ENCODE results near the gene RETREG3.
A peak's percentile ranks its signal among the peaks of the same experiment; 100 is the strongest.
"Not testable (repeated sequence)": the region's sequence is repeated elsewhere in the genome, so short reads cannot be mapped to it uniquely, and the experiment has no call there.

Gene RETREG3

GRCh38 chr17:42548070-42548837 is 60.9 kb downstream of the RETREG3 start:
- DNase-seq (ENCODE audit: low spot score) (peak; percentile 89), ATAC-seq (ENCODE audit: low read depth) (peak; percentile 86)
- H3K4me3 ChIP-seq (ENCODE audit: severe bottlenecking), result peak overlapping the region; percentile 27

DNA sequence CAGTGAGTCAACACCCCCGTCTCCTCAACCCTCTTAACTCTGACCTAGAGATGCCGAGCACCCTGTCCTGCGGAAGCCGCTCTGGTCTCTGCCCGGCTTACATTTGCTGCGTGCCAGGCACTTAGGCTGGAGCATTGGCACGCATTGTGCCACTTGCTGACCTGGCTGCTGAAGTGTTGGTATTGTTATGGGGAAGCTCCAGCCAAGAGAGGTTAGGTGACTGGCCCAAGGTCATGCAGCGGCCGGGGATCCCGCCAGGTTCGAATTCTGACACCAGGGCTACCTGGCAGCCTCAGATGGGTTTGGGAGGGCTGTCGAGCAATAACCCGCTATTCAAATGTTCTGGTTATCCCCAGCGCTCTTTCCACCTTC is 61.5 kb downstream of the RETREG3 start:
- Histone ChIP-seq H3K4me1 (ENCODE audit: insufficient read depth, poor library complexity, severe bottlenecking) (no peaks in the 10 kb centered on the region), H3K4me3 (ENCODE audit: severe bottlenecking) (no peak overlapping the region)
- no peak for ATAC-seq (ENCODE audit: low read depth)

More at GRCh38 chr17:42548070-42548837, 60.9 kb downstream of the RETREG3 start:
- H3K27me3 ChIP-seq (ENCODE audit: insufficient read depth, poor library complexity, severe bottlenecking), result no peaks in the 10 kb centered on the region
- no peaks in the 10 kb centered on the region for H3K9me3 ChIP-seq (ENCODE audit: severe bottlenecking)
- TF ChIP-seq, protein P1, sequence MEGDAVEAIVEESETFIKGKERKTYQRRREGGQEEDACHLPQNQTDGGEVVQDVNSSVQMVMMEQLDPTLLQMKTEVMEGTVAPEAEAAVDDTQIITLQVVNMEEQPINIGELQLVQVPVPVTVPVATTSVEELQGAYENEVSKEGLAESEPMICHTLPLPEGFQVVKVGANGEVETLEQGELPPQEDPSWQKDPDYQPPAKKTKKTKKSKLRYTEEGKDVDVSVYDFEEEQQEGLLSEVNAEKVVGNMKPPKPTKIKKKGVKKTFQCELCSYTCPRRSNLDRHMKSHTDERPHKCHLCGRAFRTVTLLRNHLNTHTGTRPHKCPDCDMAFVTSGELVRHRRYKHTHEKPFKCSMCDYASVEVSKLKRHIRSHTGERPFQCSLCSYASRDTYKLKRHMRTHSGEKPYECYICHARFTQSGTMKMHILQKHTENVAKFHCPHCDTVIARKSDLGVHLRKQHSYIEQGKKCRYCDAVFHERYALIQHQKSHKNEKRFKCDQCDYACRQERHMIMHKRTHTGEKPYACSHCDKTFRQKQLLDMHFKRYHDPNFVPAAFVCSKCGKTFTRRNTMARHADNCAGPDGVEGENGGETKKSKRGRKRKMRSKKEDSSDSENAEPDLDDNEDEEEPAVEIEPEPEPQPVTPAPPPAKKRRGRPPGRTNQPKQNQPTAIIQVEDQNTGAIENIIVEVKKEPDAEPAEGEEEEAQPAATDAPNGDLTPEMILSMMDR (IDR thresholded peaks at IDR 0.05; ENCODE audit: poor library complexity, severe bottlenecking), result peak; percentile 79
- no peak overlapping the region for H3K27ac ChIP-seq (ENCODE audit: poor library complexity, severe bottlenecking)
- H3K4me1 ChIP-seq (ENCODE audit: insufficient read depth, poor library complexity, severe bottlenecking), result no peaks in the 10 kb centered on the region
- H3K36me3 ChIP-seq (ENCODE audit: low read depth), result no peaks in the 10 kb centered on the region

DNA sequence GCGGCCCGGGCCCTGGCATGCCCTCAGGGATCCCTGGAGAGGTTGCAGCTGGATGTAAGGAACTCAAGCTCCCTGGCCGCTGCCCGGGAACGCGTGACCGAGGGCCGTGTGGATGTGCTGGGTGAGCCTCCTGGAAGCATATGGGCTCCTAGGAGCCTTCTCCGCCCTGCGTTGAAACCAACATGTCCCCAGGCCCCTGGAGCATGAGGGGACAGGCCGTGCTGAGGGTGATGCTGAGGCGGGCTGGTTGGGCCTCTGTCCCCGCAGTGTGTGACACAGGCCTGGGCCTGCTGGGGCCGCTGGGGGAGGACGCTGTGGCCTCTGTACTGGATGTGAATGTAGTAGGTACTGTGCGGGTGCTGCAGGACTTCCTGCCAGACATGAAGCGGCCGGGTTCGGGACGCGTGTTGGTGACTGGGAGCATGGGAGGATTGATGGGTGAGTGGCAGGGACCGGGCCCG is 62.1 kb downstream of the RETREG3 start:
- peaks cover 4% of the 10 kb centered on the region; the same call in 1 of the 2 replicates for H3K36me3 ChIP-seq (ENCODE audit: low read depth)
- no peak overlapping the region for H3K4me3 ChIP-seq (ENCODE audit: severe bottlenecking)
- DNase-seq (ENCODE audit: low spot score), result no peak
- no peak for ATAC-seq (ENCODE audit: low read depth)
- TF ChIP-seq, protein P1 (IDR thresholded peaks at IDR 0.05; ENCODE audit: poor library complexity, severe bottlenecking), result no peak
- no peak overlapping the region for H3K27ac ChIP-seq (ENCODE audit: poor library complexity, severe bottlenecking)
- H3K27me3 ChIP-seq (ENCODE audit: insufficient read depth, poor library complexity, severe bottlenecking), result no peaks in the 10 kb centered on the region
- H3K4me1 ChIP-seq (ENCODE audit: insufficient read depth, poor library complexity, severe bottlenecking), result no peaks in the 10 kb centered on the region
- H3K9me3 ChIP-seq (ENCODE audit: severe bottlenecking), result no peaks in the 10 kb centered on the region

More for the DNA sequence above, 61.5 kb downstream of the RETREG3 start:
- TF ChIP-seq, protein P1 (IDR thresholded peaks at IDR 0.05; ENCODE audit: poor library complexity, severe bottlenecking), result no peak
- H3K27ac ChIP-seq (ENCODE audit: poor library complexity, severe bottlenecking), result no peak overlapping the region
- no peaks in the 10 kb centered on the region for H3K27me3 ChIP-seq (ENCODE audit: insufficient read depth, poor library complexity, severe bottlenecking)
- no peaks in the 10 kb centered on the region for H3K9me3 ChIP-seq (ENCODE audit: severe bottlenecking)
- no peak for DNase-seq (ENCODE audit: low spot score)
- H3K36me3 ChIP-seq (ENCODE audit: low read depth), result no peaks in the 10 kb centered on the region

DNA sequence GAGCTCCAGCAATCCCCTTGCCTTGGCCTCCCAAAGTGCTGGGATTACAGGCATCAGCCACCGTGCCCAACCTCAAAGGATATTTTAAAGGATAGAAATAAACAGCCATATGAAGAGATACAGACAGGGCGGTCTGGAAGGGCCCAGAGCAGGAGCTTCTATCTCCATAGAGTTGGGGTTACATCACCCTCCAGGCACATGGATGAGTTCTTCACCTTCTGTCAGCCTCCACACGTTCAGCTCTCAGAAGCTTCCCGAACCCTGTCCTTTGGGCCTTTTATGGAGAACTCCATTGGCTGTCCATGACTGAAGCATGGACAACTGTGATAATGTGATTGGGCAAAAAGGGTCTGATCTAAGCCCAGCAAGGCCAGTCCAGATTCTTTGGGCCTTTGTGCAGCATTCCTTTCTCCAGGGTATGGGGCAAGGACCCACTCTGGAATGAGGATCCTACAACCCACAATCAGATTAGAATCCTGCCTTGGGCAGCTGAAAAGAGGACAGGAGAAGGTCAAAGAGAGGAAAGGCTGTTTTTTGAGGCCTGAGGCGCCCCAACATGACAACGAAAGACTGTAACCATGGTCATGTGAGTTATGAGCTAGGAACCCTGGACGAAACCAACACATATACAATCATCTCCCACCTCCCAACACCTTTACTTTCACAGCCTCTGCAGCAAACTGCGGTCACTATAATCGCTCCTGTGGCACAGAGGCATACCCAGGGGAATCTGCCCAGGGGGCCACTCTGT is 63.2 kb downstream of the RETREG3 start:
- ATAC-seq (ENCODE audit: low read depth); H3K27ac ChIP-seq (ENCODE audit: poor library complexity, severe bottlenecking); DNase-seq (ENCODE audit: low spot score); H3K4me3 ChIP-seq (ENCODE audit: severe bottlenecking); H3K36me3 ChIP-seq (ENCODE audit: low read depth); H3K27me3 ChIP-seq (ENCODE audit: insufficient read depth, poor library complexity, severe bottlenecking); H3K4me1 ChIP-seq (ENCODE audit: insufficient read depth, poor library complexity, severe bottlenecking); H3K9me3 ChIP-seq (ENCODE audit: severe bottlenecking): not testable (repeated sequence)

GRCh38 chr17:42544874-42545283 is 64.3 kb downstream of the RETREG3 start:
- peaks cover 6% of the 10 kb centered on the region for H3K4me1 ChIP-seq (ENCODE audit: insufficient read depth, poor library complexity, severe bottlenecking)
- peaks cover 4% of the 10 kb centered on the region; the same call in 1 of the 2 replicates for H3K36me3 ChIP-seq (ENCODE audit: low read depth)
- no peak for ATAC-seq (ENCODE audit: low read depth)
- no peak overlapping the region for H3K4me3 ChIP-seq (ENCODE audit: severe bottlenecking)
- no peak overlapping the region for H3K27ac ChIP-seq (ENCODE audit: poor library complexity, severe bottlenecking)
- no peaks in the 10 kb centered on the region for H3K9me3 ChIP-seq (ENCODE audit: severe bottlenecking)
- H3K27me3 ChIP-seq (ENCODE audit: insufficient read depth, poor library complexity, severe bottlenecking), result no peaks in the 10 kb centered on the region
- DNase-seq (ENCODE audit: low spot score), result no peak
- TF ChIP-seq, protein P1 (IDR thresholded peaks at IDR 0.05; ENCODE audit: poor library complexity, severe bottlenecking), result no peak
